ENCODE results near the gene AURKAIP1. TPM values are rescaled to one million over a fixed set of nuclear protein-coding genes. Genes with fewer than 3 reads are reported as not detected.

The AURKAIP1 gene
- total RNA-seq, 1 donor from 2014 or later = 174 TPM

GRCh38 chr1:1327291-1327690 is 47.7 kb downstream of the AURKAIP1 start:
- no peak for DNase-seq (ENCODE audit: low spot score)
- intact Hi-C loops (cut with DNase I) = no loop called here

- DNase-seq (ENCODE audit: low spot score) = no peak
- intact Hi-C loops (cut with DNase I) = no loop called here
Observed at GRCh38 chr1:1326075-1326605, 48.9 kb downstream of the AURKAIP1 start.

- intact Hi-C loops (cut with DNase I) = loop anchor here (2.0 kb wide), 1 partner anchor 21 kb away; no protein-coding TSS in a partner anchor
- no peak for DNase-seq (ENCODE audit: low spot score)
Observed at GRCh38 chr1:1325288-1326074, 49.5 kb downstream of the AURKAIP1 start.

- DNase-seq (ENCODE audit: low spot score) = peak; percentile 97
- intact Hi-C loops (cut with DNase I) = loop anchor here (2.0 kb wide), 1 partner anchor 22 kb away; no protein-coding TSS in a partner anchor
Observed at GRCh38 chr1:1324524-1325287, 50.3 kb downstream of the AURKAIP1 start, which contains the start of the genes CPTP and INTS11. Gene CPTP (plus strand): TSS chr1:1324802. CDS start chr1:1326911, 2,109 bp downstream. Gene INTS11 (minus strand): TSS chr1:1324660. CDS start chr1:1324608, 52 bp downstream.

GRCh38 chr1:1324084-1324523 is 50.9 kb downstream of the AURKAIP1 start:
- intact Hi-C loops (cut with DNase I) = loop anchor here (2.0 kb wide), 1 partner anchor 23 kb away; no protein-coding TSS in a partner anchor
- no peak for DNase-seq (ENCODE audit: low spot score)

Small RNAs within 50 kb of the gene (microRNA-seq; reads per million reads assigned to microRNA genes)
- gene MIR6808 = not detected

Other genes with a start within 250 kb of the AURKAIP1 start
- gene TTLL10, start 201.3 kb downstream of the AURKAIP1 start, total RNA-seq = 0.22 TPM
- 0.19 TPM for gene TNFRSF18, start 168.6 kb downstream of the AURKAIP1 start, total RNA-seq
- 4.3 TPM for gene TNFRSF4, start 161.1 kb downstream of the AURKAIP1 start, total RNA-seq
- 139 TPM for gene SDF4, start 143.2 kb downstream of the AURKAIP1 start, total RNA-seq
- gene B3GALT6, start 143.0 kb downstream of the AURKAIP1 start, total RNA-seq = 11.1 TPM
- gene C1QTNF12, start 128.5 kb downstream of the AURKAIP1 start, total RNA-seq = 2.6 TPM
- 37.2 TPM for gene UBE2J2, start 101.4 kb downstream of the AURKAIP1 start, total RNA-seq
- gene SCNN1D, start 94.8 kb downstream of the AURKAIP1 start, total RNA-seq = 2.4 TPM
- 60.8 TPM for gene ACAP3, start 67.3 kb downstream of the AURKAIP1 start, total RNA-seq
- gene PUSL1, start 66.6 kb downstream of the AURKAIP1 start, total RNA-seq = 10.5 TPM
- 73.8 TPM for gene INTS11, start 50.5 kb downstream of the AURKAIP1 start, total RNA-seq
- 50.2 TPM for gene CPTP, start 50.4 kb downstream of the AURKAIP1 start, total RNA-seq
- 0.62 TPM for gene TAS1R3, start 43.9 kb downstream of the AURKAIP1 start, total RNA-seq
- 96.2 TPM for gene DVL1, start 25.8 kb downstream of the AURKAIP1 start, total RNA-seq
- gene MXRA8, start 16.7 kb downstream of the AURKAIP1 start, total RNA-seq = 30.5 TPM
- 78.6 TPM for gene CCNL2, start 24.1 kb upstream of the AURKAIP1 start, total RNA-seq
- gene MRPL20, start 32.1 kb upstream of the AURKAIP1 start, total RNA-seq = 127 TPM
- gene ANKRD65, start 46.1 kb upstream of the AURKAIP1 start, total RNA-seq = 1.8 TPM
- 35.3 TPM for gene VWA1, start 60.5 kb upstream of the AURKAIP1 start, total RNA-seq
- gene ATAD3C, start 74.5 kb upstream of the AURKAIP1 start, total RNA-seq = 0.51 TPM
- gene ATAD3B, start 96.6 kb upstream of the AURKAIP1 start, total RNA-seq = 13.7 TPM
- 13.7 TPM for gene ATAD3A, start 137.0 kb upstream of the AURKAIP1 start, total RNA-seq
- 5.0 TPM for gene TMEM240, start 165.4 kb upstream of the AURKAIP1 start, total RNA-seq
- 90.7 TPM for gene SSU72, start 199.7 kb upstream of the AURKAIP1 start, total RNA-seq
- gene FNDC10, start 224.9 kb upstream of the AURKAIP1 start, total RNA-seq = 1.7 TPM
- 82.4 TPM for gene MIB2, start 240.3 kb upstream of the AURKAIP1 start, total RNA-seq